ENCODE data around the gene NR1I2. TPM values are rescaled to one million over a fixed set of nuclear protein-coding genes. Genes with fewer than 3 reads are reported as not detected.

NR1I2 gene
- total and polyA plus RNA-seq, 2 donors (not counting 3 experiments of a cell fraction or from before 2014, with no cell fraction given) = 0.03 TPM; not detected in 1

DNA sequence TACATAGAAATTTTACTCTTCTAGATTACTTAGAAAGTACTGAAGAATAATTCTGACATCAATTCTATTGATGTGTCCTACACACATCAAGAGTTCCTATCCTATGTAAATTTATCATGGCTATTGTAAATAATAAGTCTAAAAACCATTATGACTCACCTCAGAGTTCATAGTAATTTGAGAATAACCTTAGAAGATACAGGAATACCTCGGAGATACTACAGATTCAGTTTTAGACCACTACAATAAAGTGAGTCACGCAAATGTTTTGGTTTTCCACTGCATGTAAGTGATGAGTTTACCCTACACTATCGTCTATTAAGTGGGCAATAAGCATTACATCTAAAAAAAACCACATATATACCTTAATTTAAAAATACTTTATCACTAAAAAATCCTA, 74.8 kb downstream of the NR1I2 start:
- H3K36me3 ChIP-seq (ENCODE audit: control insufficient read depth in 2 of 2, extremely low read depth in 1 of 2, insufficient read depth in 2 of 2, low read length in 2 of 2) = peaks cover 2% of the 10 kb centered on the region in 2 experiments

More for the DNA sequence above, 74.8 kb downstream of the NR1I2 start:
- BruUV-seq (replicated peaks) = no TSS peak
- CTCF ChIA-PET = no interaction called here
- dilution Hi-C loops (cut with MboI; ENCODE audit: extremely low pct_ligation_motif_present, low sequenced_read_pairs) = no loop called here
- Histone ChIP-seq H3K9ac (replicated peaks; ENCODE audit: extremely low read depth, insufficient read depth, low read length) (no peak overlapping the region), H3K4me3 (replicated peaks in 1 of 3; ENCODE audit: insufficient read depth in 1 of 3, low read depth in 1 of 3, low read length in 3 of 3) (no peak overlapping the region), H3K9me3 (replicated peaks; ENCODE audit: control insufficient read depth, insufficient read depth, low read length) (no peaks in the 10 kb centered on the region), H4K20me1 (replicated peaks; ENCODE audit: control insufficient read depth, extremely low read depth, insufficient read depth, low read length) (no peaks in the 10 kb centered on the region), H3K4me1 (ENCODE audit: control insufficient read depth, extremely low read depth, insufficient read depth, low read length) (no peaks in the 10 kb centered on the region), H3K9me1 (replicated peaks; ENCODE audit: control insufficient read depth, extremely low read depth, insufficient read depth, low read length) (no peaks in the 10 kb centered on the region), H2AFZ (ENCODE audit: low read depth, low read length) (no peak overlapping the region), H3K27ac (ENCODE audit: insufficient read depth, low read depth, low read length) (no peak overlapping the region), H3K4me2 (ENCODE audit: insufficient read depth, low read length) (no peak overlapping the region), H3K27me3 (ENCODE audit: control insufficient read depth in 2 of 2, insufficient read depth in 2 of 2, low read length in 2 of 2) (no peaks in the 10 kb centered on the region), H3K79me2 (ENCODE audit: control insufficient read depth, insufficient read depth, low read length) (no peaks in the 10 kb centered on the region)
- POLR2A ChIA-PET = no interaction called here
- TF ChIP-seq EZH2 (IDR thresholded peaks at IDR 0.05; ENCODE audit: borderline replicate concordance, low read depth, low read length, severe bottlenecking) (no peak), MYC (IDR thresholded peaks at IDR 0.05; ENCODE audit: low read depth, low read length) (no peak), POLR2AphosphoS5 (IDR thresholded peaks at IDR 0.05; ENCODE audit: insufficient read depth, low read depth, low read length) (no peak), CTCF (IDR thresholded peaks at IDR 0.05; ENCODE audit: extremely low read depth in 1 of 2, insufficient read depth in 1 of 2, low read depth in 1 of 2, low read length in 2 of 2) (no peak), FOS (IDR thresholded peaks at IDR 0.05; ENCODE audit: borderline replicate concordance, insufficient read depth, low read length) (no peak), JUN (IDR thresholded peaks at IDR 0.05; ENCODE audit: borderline replicate concordance, insufficient read depth, insufficient read length, low read depth) (no peak), POLR2A (IDR thresholded peaks at IDR 0.05; ENCODE audit: low read depth, low read length) (no peak), GATA2 (IDR thresholded peaks at IDR 0.05; ENCODE audit: insufficient read depth, insufficient read length, low read depth, low read length) (no peak), MAX (IDR thresholded peaks at IDR 0.05; ENCODE audit: insufficient read depth, insufficient read length) (no peak)
- DNase-seq (ENCODE audit: low read depth, low spot score) (no peak), FAIRE-seq (no peak)
- intact Hi-C loops (cut with micrococcal nuclease) = no loop called here
